A549 treated with Hydrocortisone at 1 μM for 4 hours (cell line): ENCODE measurements around the gene MPP2. TPM values are rescaled to one million over a fixed set of nuclear protein-coding genes. Genes with fewer than 3 reads are reported as not detected.

Experiments
- total RNA-seq: library from RNA; stranded (reverse); fragments of 200-300 nt; extraction: Qiagen RNA extraction; gene quantifications from 5 replicates; pipeline ENCODE4 v1.2.3, GENCODE V29; 2022

MPP2 gene
- total RNA-seq, result 1.1 to 1.6 TPM (median 1.3 TPM) in 5 replicates

GRCh38 chr17:43907425-43907981, at the start of gene MPP2:
Gene MPP2 (minus strand): TSS chr17:43907536. CDS start chr17:43904460, 3,076 bp downstream.

GRCh38 chr17:43953746-43954145, 46.4 kb upstream of the MPP2 start, which contains the start of gene PYY:
Gene PYY (minus strand): TSS chr17:43953940. CDS start chr17:43953483, 457 bp downstream.

GRCh38 chr17:43942051-43942685, 34.8 kb upstream of the MPP2 start, which contains the start of gene PPY:
Gene PPY (minus strand): TSS chr17:43942476. CDS start chr17:43941654, 822 bp downstream.

GRCh38 chr17:43846963-43847371, 60.4 kb downstream of the MPP2 start, which contains the start of gene CD300LG:
Gene CD300LG (plus strand): TSS chr17:43847176. CDS start chr17:43847217, 41 bp downstream.

GRCh38 chr17:43832976-43833829, 74.1 kb downstream of the MPP2 start, which contains the start of gene MPP3:
Gene MPP3 (minus strand): TSS chr17:43833146. CDS start chr17:43831906, 1,240 bp downstream.

Other genes starting within 250 kb of the MPP2 start
- gene MEOX1, start 245.6 kb downstream of the MPP2 start, total RNA-seq, result not detected in 5 replicates
- gene SOST, start 148.7 kb downstream of the MPP2 start, total RNA-seq, result not detected in 5 replicates
- gene DUSP3, start 128.6 kb downstream of the MPP2 start, total RNA-seq, result 59.7 to 67.0 TPM (median 62.4 TPM) in 5 replicates
- gene CFAP97D1, start 127.1 kb downstream of the MPP2 start, total RNA-seq, result 0.02 to 0.03 TPM (median 0.03 TPM) in 3 of 5 replicates, not detected in the others
- gene MPP3, start 74.4 kb downstream of the MPP2 start, total RNA-seq, result 13.7 to 18.8 TPM (median 15.6 TPM) in 5 replicates
- gene CD300LG, start 60.4 kb downstream of the MPP2 start, total RNA-seq, result not detected in 5 replicates
- 0.23 to 0.44 TPM (median 0.29 TPM) in 3 of 5 replicates, not detected in the others for gene PPY, start 34.9 kb upstream of the MPP2 start, total RNA-seq
- gene PYY, start 46.4 kb upstream of the MPP2 start, total RNA-seq, result not detected in 5 replicates
- gene NAGS, start 97.1 kb upstream of the MPP2 start, total RNA-seq, result 0.82 to 1.5 TPM (median 1.2 TPM) in 5 replicates
- gene TMEM101, start 107.4 kb upstream of the MPP2 start, total RNA-seq, result 24.3 to 31.7 TPM (median 29.9 TPM) in 5 replicates
- 46.9 to 53.4 TPM (median 50.5 TPM) in 5 replicates for gene LSM12, start 159.1 kb upstream of the MPP2 start, total RNA-seq
- gene G6PC3, start 163.2 kb upstream of the MPP2 start, total RNA-seq, result 121 to 161 TPM (median 158 TPM) in 5 replicates
- 13.1 to 15.3 TPM (median 15.1 TPM) in 5 replicates for gene HDAC5, start 216.1 kb upstream of the MPP2 start, total RNA-seq
- gene HROB, start 234.4 kb upstream of the MPP2 start, total RNA-seq, result 9.7 to 11.4 TPM (median 10.5 TPM) in 5 replicates